GM19023 (cell line): ENCODE results near the gene SCFD1.

ENCODE experiments used
- ATAC-seq: cut with Tn5 transposase; IDR thresholded peaks from one replicate; pipeline ENCODE4 v1.9.1; 2021; ENCODE audit warnings: mild to moderate bottlenecking, moderate library complexity; ENCODE audit not compliant: unreplicated experiment

SCFD1 gene

DNA sequence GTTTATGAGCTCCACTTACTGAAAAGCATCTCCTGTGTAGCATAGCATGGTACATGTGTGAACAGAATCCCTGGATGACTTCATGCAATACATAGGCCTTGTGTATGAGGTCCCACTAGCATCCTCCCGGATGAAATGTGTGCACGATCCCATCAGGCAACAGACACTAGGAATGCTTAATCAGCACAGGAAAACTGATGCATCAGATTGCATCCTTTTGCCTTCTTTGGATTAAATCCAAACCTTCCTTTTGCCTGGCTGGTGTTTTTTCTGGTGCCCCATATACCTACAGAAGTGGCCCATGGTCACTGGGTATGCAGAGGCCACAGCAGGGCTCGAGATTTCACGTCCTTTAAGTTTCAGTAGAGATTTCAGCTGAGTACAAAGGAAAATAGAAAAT is 131.3 kb downstream of the SCFD1 start:
- ATAC-seq, result no peak

DNA sequence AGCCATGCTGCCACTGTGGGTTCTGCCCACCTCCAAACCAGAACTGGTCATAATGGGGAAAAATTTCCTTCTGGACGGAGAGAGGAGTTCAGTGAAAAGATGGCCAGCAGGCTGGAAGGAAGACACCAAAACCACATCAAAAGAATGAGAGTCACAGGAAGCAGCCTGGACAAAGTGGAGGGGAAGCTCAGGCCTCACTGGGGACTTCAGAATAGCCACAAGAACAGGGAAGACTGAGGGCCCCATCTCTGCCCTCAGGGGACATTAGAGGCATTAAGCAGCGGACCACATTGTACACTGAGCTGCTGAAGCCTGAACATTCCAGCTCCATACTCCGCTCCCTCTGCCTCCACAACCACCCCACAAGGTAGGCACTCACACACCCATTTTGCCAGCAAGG is 132.7 kb downstream of the SCFD1 start:
- no peak for ATAC-seq

DNA sequence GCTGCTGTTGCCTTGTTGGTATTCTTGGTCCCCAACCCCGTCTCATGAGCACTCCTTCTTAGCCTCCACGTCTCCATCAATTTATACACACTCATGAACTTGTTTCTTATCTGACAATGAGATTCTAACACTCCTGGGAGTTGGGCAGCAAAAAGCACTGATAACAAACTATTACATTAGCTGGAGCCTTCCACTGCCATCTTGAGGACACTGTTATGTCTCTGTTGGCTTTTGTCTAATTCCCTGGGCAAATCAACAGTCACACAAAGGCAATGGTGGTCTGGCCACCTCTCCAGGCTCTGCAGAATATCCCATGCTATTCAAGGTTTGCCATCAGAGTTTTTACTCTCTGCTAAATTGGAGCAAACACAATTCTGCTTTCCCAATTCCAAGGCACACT is 134.5 kb downstream of the SCFD1 start:
- no peak for ATAC-seq

DNA sequence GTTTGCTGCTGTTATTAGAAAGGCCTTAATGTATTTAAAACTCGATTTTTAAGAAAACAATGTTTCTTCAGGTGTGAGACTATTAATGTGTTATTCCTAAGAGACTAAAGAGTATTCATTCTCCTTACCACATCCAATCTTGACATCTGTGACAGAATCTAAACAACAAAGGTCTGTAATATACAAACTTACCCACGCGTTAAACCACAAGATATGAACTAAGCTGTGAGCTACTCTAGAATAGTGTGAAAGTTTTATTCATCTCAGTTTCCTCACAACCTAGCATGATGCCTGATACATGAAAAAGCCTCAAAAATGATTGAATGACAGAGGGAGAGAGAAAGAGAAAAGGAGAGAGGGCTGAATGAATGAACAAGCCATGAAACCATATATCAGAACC is 135.0 kb downstream of the SCFD1 start:
- ATAC-seq, result no peak

DNA sequence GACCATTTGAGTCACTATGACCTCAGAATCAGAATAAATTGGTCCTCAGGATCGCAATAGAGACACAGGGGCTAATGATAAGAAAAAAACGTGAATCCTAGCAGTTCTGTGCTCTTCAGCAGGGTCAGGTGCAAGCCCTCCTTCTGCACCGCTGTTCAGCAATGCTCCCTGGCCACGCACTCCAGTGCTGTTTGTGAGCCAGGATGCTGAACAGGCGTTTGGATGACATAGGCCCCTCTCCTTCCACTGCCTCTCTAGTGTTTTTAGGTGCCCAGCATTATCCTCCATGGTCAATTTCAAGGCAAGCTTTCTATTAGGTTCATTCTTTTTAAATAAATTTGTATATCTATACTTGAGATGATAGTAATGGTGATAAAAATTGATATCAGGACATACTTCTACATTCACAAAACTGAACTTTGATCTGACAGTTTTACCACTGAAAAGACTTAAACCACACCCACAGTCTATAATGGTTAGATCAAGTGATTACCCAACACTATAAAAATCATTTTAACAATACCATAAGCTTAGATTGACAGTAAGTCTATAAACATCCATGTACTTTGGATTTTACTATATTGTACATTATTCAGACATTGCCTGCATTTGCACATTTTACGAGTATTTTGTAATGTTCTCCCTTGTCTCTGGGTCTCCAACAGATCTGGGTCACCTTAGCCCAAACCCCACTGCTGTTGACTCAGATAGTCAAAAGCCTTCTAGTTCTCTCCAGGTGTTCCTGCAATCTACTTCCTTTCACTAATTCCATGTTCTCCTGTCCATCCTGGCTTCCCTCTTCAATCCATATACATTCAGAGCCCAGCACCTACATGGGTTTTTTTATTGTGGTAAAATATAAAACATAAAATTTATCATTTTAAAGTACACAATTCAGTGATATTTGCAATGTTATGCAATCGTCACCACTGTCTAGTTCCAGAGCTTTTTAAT is 137.3 kb downstream of the SCFD1 start:
- no peak for ATAC-seq

DNA sequence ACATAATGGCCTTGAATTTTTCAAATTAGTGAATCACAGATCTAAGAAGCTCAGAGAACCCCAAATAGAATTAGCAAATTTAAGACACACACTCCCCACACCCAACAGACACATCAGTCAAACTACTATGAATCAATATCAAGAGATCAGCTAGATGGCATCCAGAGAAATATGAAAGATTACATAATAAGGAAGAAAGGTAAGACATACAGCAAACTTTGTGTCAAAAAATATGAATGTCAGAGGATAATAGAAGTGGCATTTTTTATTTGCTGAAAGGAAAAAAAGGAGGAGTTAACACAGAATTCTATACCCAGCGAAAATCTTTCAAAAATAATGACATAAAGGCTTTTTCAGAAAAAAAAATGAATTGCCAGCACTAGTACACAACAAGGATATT is 141.8 kb downstream of the SCFD1 start:
- no peak for ATAC-seq

DNA sequence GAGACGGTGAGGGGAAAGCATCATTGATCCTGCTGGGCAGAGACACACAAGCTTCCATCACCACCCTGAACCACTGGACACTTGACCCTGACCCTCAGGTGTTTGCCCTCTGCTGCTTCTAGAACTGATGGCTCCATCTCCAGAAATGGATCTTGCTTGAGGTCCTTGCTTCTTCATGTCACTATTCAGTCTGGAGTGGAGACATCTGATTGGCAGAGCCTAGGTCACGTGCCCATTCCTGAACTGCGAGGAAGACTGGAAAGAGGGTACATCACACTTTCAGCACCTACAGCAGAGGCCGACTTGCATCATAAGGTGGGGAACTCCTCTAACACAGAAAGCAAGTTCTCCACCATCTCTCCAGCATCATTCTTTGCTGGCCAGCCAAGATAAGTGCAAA is 145.5 kb downstream of the SCFD1 start:
- no peak for ATAC-seq

DNA sequence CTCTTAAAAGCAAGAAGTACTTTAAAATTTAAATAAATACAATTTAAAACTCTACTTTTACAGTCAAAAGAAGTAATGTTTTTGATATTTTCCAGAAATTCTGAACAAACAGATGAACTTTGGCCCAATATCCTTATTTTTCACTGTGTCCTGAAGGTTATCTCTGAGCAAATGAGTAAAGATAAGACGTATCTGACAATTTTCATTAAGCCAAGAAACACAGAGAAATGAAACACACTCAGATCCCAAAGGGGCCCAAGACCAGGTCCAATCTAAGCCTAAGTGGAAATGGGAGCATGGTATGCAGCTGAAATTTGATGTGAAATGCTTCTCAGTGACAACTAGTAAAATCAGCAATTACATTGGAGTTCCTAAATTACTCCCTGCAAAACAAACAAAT is 146.7 kb downstream of the SCFD1 start:
- ATAC-seq, result no peak

DNA sequence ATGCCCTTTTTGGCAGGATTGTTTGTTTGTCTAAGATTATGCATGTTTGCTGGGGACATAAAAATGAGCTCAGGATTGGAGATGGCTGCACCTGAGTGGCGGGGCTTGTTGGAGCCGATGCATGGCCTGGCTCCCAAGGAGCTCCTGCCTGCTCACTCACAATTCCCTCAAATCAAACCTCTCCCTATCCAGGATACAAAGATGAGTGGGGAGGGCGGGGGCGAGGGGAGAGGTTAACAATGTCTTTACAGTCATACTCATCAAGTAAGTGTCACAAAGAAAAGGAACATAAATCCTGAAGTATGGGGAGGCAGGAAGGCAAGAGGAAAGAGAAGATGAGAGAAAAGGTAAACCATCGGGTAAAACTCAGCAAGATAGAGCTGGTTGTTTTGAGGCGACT is 148.3 kb downstream of the SCFD1 start:
- ATAC-seq, result no peak

DNA sequence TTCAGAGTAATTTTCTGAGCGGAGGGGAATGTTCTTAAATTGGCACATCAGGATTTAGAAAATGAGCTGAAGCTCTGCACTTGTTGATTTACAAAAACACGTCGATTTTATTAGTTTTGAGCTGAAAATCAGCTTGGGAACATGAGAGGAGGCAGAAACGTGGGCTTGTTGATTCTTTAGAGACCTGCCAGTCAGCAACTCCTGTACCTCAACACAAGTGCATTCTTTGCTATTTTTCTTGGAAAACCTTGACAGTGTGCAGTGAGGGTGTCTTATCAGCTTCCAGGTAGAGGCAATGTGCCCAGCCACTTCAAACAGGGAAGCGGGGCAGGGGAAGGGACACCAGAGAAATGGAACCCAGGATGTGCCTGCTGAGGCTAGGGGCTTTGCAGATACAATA is 149.5 kb downstream of the SCFD1 start:
- ATAC-seq, result no peak

DNA sequence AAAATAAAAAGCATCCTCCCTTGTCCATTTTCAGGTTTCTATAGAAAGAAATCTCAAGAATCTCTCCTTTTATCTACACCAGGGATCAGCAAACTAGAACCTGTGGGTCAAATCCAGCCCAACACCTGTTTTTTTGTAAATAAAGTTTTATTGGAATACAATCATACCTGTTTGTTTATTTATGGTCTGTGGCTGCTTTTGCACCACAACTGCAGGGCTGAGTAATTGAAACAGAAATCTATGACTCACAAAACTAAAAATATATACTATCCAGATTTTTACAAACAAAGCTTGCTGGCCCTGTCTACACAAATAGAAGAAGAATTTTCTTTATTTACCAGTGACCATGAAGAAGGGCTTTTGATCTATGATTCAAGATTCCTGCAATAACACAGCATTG is 157.1 kb downstream of the SCFD1 start:
- ATAC-seq, result no peak
